NCI-H2081 treated with DMSO at 0.1 percent for 48 hours (cell line): ENCODE results near the gene TCF12.
"Not testable (repeated sequence)": the region's sequence is repeated elsewhere in the genome, so short reads cannot be mapped to it uniquely, and the experiment has no call there.

Source experiments
- DNase-seq: peaks from one replicate; lab custom pipeline; 2025; lab: John Stamatoyannopoulos, UW

Gene TCF12

DNA sequence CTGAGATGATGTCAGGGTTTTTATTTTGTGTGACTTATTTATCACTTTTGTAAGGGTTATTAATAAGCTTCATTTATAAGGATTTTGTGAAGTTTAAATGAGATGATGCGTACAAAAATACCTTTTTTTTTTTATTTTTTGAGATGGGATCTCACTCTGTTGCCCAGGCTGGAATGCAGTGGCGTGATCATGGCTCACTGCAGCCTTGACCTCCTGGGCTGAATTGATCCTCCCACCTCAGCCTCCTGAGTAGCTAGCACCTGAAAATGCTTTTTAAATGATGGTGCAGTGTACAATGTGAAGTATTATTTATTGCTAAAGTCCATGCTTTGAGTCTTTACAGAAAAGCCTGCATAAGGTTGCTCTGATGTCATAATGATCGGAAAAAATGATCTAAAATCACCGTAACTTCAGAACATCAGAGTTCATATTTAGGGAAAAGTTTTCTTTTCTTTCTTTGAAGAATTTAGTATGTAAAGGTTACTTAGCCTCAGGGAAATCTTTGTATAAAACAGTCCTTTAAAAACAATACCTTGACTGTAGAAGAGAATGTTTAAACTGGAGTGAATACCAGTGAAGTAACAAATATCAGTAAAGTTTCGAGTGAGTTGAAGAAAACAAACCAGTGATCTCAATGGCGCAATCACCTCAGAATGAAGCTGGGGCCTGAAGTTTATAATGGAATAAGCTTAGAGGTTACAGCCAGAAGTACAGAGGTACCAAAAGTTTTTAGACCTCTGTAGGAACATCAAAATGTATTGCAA is 29.7 kb downstream of the TCF12 start:
- DNase-seq, result no peak

DNA sequence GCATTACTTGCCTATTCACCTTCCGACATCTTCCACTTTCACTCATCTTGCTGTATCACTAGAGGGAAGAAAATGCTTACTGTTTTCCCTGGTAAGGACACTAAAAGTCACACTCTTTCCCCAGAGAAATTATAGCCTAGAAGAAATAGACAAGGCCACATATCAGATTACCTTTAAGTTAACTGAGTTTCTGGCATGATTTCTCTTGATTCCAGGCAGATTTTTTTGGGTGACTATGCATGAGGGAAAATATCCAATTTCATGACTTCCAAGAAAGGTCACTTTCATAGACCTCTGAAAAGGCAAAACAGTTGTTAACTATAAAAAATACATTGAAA is 30.3 kb downstream of the TCF12 start:
- no peak for DNase-seq

DNA sequence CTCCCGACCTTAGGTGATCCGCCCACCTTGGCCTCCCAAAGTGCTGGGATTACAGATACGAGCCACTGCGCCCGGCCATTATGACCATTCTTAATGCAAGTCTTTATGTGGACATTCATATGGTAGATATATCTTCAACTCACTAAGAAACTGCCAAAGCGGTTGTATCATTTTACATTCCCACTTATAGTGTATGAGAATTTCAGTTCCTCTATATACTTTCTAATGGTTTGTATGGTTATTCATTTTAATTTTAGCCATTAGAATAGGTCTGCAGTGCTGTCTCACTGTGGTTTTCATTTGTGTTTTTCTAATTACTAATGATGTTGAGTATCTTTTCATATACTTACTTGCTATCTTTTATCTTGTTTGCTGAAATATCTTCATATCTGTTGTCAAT is 32.5 kb downstream of the TCF12 start:
- no peak for DNase-seq

DNA sequence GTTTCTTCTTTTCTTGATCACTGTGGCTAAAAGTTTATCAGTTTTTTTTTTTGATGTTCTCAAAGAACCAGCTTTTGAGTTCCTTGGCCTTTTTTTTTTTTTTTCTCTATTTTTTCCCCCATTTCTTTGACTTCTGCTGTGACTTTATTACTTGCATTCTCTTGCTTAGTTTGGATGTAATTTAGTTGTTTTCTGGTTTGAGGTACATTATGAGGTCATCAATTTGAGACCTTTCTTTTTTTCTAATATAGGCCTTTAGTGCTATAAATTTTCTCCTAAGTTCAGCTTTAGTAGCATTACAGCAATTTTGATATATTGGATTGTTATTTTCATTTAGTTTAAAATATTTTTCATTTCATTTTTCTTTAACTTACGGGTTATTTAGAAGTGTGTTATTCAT is 35.3 kb downstream of the TCF12 start:
- no peak for DNase-seq

DNA sequence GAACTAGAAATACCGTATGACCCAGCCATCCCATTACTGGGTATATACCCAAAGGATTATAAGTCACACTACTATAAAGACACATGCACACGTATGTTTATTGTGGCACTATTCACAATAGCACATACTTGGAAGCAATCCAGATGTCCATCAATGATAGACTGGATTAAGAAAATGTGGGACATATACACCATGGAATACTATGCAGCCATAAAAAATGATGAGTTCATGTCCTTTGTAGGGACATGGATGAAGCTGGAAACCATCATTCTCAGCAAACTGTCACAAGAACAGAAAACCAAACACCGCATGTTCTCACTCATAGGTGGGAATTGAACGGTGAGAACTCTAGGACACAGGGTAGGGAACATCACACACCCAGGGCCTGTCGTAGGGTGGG is 36.6 kb downstream of the TCF12 start:
- not testable (repeated sequence) for DNase-seq

DNA sequence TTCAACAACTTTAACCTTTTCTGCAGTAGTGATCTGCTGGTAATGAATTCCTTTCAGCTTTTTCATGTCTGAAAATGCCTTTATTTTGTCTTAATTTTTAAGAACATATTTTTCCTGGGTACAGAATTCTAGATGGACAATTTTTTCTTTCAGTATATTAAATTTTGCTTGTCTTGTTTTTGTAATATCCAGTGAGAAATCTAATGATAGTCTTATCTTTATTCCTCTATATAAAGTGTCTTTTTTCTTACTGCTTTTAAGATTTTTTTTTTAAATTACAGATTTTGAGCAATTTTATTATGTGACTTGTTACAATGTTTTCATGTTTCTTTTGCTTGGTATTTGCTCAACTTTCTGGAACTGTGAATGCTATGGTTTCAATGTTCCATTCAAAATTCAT is 38.1 kb downstream of the TCF12 start:
- no peak for DNase-seq

DNA sequence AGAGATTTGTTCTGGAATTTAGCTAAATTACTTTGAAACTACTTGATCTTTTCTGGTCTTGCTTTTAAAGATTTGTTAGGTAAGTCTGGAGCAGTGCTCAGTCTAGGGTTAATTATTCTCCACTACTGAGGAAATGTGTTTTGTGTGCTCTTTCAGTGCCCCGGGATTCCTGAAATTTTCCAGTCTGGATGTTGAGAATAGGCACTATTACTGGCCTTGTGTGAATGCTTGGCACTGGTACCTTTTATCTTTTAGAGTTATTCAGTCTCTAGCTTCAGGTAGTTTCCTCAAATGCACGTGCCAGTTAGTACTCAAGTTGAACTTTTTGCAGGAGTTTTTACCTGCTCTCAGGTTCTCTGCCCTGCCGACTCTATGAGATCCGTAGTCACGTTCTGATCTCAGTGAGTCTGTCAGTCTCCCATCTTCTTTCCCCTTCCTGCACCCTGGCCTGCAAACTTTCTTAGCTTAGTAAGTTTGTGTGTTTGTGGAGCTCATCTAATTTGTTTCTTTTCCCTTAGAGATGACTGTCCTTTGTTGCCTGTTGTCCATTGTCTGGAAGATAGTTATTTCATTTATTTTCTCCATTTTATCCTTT is 39.5 kb downstream of the TCF12 start:
- no peak for DNase-seq

DNA sequence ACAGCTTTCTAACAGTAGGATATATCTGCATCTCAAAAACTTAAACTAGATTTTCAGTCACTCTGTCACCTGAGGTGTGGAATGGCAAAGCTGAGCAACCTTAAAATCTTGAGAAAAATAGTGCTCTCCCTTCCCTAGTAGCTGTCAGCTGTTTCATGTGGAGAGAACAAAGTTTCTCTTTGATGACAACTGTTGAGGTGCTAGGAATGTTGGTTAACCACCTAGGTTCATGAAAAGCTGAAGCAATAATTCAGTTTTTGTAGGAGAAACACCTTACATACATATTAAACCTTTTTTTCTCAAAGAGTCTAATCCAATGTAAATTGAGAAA is 40.8 kb downstream of the TCF12 start:
- DNase-seq, result no peak

DNA sequence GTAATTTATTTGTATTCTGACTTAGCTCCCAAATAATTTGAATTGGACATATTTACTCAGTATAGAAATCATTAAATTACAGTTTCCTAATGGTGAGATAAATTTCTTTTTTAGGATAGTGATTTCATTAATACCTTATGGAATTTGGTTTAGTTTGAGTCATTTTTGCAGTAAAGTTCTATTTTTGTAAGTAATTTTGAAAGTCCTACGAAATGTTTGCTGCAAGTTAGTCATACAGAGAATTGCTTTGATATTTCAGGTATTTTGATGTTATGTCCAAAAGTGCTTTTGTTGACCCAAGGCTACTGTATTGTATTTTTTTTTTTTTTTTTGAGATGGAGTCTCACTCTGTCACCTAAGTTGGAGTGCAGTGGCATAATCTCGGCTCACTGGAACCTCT is 41.7 kb downstream of the TCF12 start:
- no peak for DNase-seq

DNA sequence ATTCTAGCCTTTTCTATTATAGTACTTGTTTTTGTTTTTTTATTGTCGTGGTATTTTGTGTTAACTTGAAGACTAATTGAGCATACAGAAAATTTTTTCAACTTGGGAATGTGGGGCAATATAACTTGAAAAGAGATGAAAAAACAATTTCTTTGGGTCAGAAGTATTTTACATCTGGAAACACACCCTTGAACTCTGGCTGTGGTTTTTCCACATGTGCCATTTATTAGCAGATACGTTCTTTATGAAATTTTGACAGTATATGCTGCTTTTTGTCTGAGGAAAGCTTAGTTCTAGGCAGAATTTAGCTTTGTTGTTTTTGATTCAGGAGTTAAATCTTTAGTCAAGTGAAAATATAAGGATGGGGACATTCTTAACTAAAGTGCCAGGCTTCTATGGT is 44.7 kb downstream of the TCF12 start:
- DNase-seq, result no peak

DNA sequence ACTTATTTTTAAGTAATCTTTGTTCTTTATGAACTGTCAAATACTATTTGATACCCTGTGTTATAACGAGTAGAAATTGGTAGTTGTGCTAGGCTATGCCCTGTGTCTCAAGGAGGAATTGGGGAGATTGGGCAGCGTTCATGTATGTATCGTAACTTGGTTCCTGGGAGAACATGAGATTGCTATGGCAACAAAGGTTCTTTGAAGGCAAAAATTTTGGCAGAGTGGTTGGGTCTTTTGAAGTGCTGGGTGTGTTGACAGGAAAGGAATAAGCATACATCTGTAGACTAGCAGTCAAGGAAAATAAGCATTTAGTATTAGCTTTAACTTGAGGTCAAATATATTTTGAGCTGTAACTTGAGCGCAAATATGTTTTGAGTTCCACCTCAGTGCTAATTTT is 45.3 kb downstream of the TCF12 start:
- no peak for DNase-seq

DNA sequence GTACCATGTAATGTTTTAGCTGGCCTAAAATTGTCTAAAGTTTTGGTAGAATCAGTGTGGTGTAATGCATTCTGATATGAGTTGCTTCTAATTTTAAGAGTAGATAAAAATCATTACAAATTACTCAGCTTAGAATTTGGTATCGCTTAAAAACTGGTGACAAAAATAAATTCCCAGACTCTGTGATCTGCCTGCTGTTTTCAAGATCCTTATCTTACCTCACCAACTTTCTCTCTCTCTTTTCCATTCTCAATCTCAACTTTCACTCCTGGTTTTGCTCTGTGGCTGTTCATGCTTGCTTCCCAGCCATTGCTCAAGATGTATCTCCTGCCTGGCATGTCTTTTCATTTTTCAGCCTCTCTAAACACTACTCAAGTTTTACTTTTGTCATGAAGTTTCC is 45.7 kb downstream of the TCF12 start:
- no peak for DNase-seq

DNA sequence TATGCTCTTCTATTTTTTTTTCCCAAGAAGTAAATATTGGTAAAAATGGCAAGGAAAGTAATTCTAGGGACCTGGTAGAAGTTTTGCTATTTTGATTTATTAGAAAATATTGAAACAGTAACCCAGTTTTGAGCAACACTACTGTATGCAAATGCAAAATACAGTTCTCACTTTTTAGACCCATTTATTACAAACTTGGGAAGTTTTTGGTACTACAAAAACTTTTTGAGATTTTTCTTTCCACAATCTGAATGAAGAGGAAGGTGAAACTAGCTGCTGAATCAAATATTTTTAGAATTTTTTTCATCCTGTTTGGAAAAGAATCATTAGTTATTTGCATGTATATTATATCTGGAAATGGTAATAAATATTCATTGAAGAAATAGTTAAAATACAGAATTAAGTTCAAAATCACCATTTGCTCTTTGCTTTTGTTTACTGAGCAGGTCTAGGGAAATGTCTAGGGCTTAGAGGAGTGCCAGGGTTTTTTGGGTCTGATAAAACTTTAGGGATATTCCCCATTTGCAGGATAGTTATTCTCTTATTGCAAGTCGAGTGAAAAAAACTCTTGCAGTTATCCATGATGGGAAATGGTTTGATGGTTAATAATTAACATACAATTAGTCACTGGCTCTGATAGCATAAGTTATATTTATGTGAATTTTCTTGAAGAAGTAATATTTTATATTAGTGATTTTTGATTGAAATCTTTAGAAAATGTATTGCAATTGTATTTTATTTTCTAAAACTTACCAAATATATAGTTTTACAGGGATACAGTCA is 47.0 kb downstream of the TCF12 start:
- DNase-seq, result no peak

DNA sequence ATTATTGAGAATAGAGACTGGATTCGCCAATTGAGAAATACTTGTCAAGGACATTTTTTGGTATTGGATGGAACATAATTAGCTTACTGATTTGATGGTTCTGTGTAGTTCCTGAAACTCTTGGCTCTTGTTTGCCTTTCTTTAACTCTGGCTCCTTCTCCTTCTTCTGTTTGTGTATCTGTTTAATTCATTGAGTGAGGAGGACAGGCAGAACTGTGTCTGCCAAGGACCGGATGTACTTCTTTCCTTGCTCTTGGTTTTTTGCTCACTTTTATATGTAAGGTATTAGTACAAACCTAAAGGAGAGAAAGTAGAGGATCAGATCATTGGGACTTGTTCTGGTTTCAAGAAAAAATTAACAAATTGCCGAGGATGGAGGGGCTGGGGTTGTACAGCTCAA is 48.9 kb downstream of the TCF12 start:
- DNase-seq, result no peak

DNA sequence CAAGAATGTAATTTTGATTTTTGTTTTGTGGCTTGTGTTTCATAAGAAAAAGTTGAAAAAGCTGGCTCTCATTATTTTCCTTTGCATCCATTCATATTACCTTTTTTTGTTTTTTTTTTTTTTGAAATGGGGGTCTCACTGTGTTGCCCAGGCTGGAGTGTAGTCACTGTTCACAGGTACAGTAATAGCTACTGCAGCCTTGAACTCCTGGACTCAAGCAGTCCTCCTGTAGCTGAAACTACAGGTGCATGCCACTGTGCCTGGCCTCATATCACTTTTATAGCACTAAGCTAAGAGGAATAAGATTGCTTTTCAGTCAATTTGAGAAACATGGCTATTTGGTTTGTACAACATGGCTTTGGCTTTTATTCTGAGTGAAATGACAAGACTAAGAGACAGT is 49.8 kb downstream of the TCF12 start:
- no peak for DNase-seq

DNA sequence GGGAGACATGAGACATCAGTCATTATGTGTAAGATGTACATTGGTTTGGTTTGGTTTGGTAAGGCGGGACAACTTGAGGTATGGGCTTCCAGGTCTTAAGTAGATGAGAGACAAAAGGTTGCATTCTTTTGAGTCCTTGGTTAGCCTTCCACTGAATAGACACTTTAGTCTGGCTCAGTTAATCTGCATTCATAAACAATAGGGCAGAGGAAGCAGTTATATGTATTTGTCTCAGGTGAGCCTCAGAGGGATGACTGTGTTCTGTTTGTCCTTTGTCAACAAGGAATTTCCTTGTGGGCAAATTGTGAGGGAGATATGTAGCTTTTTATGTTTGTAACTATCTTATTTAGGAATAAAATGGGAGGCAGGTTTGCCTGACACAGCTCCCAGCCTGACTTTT is 50.4 kb downstream of the TCF12 start:
- DNase-seq, result no peak

DNA sequence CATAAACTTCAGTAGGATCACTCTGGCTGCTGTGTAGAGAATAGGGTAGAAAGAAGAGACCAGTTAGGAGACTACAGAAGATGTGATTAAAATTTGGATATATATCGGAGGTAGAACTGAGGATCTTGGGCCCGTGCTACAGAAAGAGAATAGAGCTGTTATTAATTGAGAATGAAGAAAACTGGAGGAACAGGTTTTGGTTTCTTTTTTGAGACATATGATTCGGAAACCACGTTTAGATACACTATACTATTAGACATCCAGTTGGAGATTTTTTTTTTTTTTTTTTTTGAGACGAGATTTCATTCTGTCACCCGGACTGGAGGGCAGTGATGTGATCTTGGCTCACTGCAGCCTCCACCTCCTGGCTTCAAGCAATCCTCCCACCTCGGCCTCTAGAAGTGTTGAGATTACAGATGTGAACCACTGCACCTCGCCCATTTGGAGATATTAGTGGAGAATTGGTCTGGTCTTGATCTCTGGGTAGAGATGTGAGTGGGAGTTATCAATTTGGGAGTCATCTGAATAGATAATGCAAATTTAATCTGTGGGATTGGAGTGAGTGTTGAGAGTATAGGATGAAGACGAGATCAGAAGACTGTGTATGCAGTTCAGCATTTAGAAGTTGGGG is 50.9 kb downstream of the TCF12 start:
- DNase-seq, result no peak

DNA sequence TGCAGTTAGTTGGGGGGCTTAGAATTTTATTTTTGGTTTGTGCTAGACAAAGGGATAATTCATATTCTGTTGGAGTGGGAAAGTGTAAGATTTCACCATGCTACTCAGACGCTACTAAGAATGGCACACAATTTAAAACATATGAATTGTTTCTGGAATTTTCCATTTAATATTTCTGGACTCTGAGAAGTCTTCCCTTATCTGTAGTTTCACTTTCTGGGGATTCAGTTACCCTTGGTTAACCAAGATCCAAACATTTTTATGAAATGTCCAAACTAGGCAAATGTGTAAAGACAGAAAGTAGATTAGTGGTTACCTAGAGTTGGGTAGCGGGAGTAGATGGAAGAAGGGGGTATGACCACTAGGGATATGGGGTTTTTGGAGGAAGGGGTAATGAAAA is 53.1 kb downstream of the TCF12 start:
- no peak for DNase-seq

DNA sequence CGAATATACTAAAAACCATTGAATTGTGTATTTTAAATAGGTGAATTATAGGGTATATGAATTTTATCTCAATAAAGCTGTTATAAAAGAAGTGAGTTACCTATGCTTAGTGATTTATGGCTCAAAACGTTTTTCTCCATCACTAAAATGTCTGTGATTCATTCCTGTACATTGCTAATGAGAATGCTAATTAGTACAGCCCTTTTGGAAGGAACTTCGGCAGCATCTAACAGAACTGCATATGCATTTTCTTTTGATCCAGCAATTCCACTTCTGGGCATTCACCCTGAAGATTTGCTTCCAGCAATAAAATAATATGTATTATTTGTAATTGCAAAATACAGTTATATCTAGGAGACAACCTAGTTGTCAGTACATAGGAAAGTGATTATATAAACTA is 53.6 kb downstream of the TCF12 start:
- no peak for DNase-seq

DNA sequence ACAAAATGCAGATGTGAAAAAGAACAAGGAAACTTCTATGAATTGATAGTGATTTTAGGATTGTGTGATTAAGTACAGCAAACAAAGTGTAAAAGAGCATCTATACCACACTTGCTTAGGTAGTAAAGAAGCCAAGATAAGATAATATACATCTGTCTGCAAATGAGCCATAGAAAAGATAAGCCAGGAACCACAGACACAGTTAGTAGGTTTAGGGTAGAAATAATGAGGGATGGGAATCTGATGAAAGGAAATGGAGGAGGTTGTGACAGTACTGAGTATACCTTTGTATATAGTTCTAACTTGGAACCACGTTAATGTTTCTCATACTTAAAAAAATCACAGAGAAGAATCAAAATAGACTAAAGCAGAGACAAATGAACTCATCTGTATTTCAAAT is 54.0 kb downstream of the TCF12 start:
- DNase-seq, result no peak

DNA sequence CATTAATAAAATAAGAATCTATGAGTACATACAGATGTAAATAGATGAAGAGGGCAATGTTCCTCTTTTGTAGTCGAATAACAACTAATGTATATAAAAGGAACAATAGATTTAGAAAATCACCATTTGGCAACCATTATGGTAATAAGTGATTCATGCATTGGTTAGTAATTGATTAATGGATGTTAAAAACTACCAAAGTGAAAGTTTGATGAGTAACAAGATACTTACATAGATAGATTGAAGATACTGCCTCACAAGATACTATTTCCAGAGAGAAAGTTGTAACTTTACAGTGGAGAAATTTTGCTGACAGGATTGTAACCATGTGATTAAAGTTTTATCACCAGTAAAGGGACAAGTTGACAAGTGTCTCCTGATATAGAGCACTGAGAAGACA is 55.0 kb downstream of the TCF12 start:
- no peak for DNase-seq

DNA sequence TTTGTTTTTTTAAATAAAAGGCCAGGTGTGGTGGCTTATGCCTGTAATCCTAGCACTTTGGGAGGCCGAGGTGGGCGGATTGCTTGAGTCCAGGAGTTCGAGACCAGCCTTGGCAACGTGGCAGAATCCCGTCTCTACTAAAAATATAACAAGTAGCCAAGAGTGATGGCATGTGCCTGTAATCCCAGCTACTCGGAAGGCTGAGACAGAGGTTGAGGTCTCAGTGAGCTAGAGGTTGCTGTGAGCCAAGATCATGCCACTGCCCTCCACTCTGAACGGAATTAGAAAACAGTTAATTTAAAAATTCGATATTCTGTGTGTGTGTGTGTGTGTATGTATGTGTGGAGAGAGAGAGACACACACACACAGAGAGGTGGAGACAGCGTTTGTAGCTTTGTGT is 58.8 kb downstream of the TCF12 start:
- no peak for DNase-seq
